ENCODE results near the gene ENTPD6.

The ENTPD6 gene

DNA sequence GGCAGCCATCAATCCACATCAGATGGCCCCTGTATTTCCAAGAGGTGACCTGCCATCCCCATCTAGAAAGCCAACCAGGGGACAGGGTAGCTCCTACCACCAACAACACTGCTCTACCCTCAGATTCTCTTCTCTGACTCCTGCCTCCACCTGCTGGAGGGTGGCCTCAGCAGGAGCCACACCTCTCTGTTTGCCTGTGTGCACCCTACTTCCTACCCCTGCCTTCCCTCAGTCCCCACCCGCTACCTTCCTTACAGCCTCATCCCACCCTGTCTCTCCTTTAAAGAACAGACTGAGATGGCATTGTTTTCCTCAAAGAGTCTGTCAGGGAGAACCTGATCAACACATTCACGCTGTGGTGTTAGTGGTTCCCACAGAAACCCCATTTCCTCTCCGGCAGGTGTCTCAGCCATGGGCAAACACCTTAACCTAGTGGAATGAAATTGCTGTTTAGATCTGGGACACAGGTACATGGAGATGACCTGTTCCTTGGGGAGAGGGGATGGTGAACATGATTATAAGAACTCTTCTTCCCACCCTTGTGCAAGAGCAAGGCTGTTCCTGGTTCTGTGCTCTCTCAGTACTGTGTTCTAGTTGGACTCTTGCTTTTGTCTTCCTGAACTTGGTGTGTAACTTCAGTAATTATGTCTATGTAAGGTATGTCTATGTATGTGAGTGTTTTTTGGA, 1.8 kb downstream of the ENTPD6 start:
- TF ChIP-seq, protein P1, sequence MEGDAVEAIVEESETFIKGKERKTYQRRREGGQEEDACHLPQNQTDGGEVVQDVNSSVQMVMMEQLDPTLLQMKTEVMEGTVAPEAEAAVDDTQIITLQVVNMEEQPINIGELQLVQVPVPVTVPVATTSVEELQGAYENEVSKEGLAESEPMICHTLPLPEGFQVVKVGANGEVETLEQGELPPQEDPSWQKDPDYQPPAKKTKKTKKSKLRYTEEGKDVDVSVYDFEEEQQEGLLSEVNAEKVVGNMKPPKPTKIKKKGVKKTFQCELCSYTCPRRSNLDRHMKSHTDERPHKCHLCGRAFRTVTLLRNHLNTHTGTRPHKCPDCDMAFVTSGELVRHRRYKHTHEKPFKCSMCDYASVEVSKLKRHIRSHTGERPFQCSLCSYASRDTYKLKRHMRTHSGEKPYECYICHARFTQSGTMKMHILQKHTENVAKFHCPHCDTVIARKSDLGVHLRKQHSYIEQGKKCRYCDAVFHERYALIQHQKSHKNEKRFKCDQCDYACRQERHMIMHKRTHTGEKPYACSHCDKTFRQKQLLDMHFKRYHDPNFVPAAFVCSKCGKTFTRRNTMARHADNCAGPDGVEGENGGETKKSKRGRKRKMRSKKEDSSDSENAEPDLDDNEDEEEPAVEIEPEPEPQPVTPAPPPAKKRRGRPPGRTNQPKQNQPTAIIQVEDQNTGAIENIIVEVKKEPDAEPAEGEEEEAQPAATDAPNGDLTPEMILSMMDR (IDR thresholded peaks at IDR 0.05; ENCODE audit: insufficient read depth, low read length, poor library complexity, severe bottlenecking): peak; percentile 10
- DNase-seq (ENCODE audit: extremely low read depth, insufficient read length): no peak
- Histone ChIP-seq H3K27me3 (replicated peaks; ENCODE audit: control insufficient read depth, insufficient read depth, low read length) (no peaks in the 10 kb centered on the region), H3K36me3 (ENCODE audit: control insufficient read depth, insufficient read depth, low read length) (peaks cover 1% of the 10 kb centered on the region), H3K4me3 (replicated peaks; ENCODE audit: low read depth, low read length) (peak overlapping the region; percentile 89)

DNA sequence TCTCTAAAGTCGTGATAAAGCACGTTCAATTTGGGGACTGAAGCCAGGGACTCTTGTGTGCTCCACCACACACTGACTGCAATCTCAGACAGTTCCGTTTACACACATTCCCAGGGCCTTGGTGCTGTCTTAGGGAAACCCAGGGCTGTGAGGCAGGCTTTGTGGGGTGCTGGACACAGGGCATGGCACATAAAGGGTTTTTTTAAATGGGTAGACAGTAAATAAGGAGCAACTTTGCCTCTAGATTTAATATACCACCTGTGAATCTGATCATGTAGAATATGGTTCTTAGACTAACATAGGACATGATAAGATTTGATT, 2.3 kb downstream of the ENTPD6 start:
- TF ChIP-seq, protein P1 (IDR thresholded peaks at IDR 0.05; ENCODE audit: insufficient read depth, low read length, poor library complexity, severe bottlenecking): no peak
- Histone ChIP-seq H3K36me3 (ENCODE audit: control insufficient read depth, insufficient read depth, low read length) (peaks cover 1% of the 10 kb centered on the region), H3K27me3 (replicated peaks; ENCODE audit: control insufficient read depth, insufficient read depth, low read length) (no peaks in the 10 kb centered on the region), H3K4me3 (replicated peaks; ENCODE audit: low read depth, low read length) (no peak overlapping the region)
- no peak for DNase-seq (ENCODE audit: extremely low read depth, insufficient read length)

GRCh38 chr20:25198663-25199383, 3.3 kb downstream of the ENTPD6 start:
- Histone ChIP-seq H3K4me3 (replicated peaks; ENCODE audit: low read depth, low read length) (no peak overlapping the region), H3K27me3 (replicated peaks; ENCODE audit: control insufficient read depth, insufficient read depth, low read length) (no peaks in the 10 kb centered on the region), H3K36me3 (ENCODE audit: control insufficient read depth, insufficient read depth, low read length) (peaks cover 1% of the 10 kb centered on the region)
- TF ChIP-seq, protein P1 (IDR thresholded peaks at IDR 0.05; ENCODE audit: insufficient read depth, low read length, poor library complexity, severe bottlenecking): no peak
- DNase-seq (ENCODE audit: extremely low read depth, insufficient read length): no peak

DNA sequence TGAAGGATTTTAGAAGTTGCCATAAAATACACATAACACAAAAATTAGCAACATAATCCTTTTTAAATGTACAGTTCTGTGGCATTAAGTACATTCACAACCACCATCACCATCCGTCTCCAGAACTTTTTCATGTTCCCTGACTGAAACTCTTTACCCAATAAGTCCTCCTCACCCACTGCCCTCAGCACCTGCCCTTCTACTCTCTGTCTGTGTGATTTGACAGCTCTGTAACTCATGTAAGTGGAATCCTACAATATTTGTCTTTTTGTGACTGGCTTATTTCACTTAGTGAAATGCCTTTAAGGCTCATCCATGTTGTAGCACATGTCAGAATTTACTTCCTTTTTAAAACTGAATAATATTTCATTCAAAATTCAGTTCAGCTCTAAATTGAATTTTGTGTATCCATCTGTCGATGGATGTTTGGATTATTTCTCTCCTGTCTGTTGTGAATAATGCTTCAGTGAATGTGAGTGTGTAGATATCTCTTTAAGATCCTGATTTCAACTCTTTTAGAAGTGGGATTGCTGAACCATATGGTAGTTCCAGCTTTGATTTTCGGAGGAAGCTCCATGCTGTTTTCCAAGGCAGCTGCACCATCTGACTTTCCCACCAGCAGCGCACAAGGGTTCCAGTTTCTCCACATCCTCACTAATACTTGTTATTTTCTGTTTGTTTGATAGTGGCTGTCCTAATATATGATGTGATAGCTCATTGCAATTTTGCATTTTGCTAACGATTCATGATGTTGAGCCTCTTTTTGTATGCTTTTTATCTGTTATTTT, 4.2 kb downstream of the ENTPD6 start:
- DNase-seq (ENCODE audit: extremely low read depth, insufficient read length): no peak
- H3K27me3 ChIP-seq (replicated peaks; ENCODE audit: control insufficient read depth, insufficient read depth, low read length): no peaks in the 10 kb centered on the region
- H3K36me3 ChIP-seq (ENCODE audit: control insufficient read depth, insufficient read depth, low read length): peaks cover 1% of the 10 kb centered on the region
- no peak overlapping the region for H3K4me3 ChIP-seq (replicated peaks; ENCODE audit: low read depth, low read length)
- TF ChIP-seq, protein P1 (IDR thresholded peaks at IDR 0.05; ENCODE audit: insufficient read depth, low read length, poor library complexity, severe bottlenecking): no peak

DNA sequence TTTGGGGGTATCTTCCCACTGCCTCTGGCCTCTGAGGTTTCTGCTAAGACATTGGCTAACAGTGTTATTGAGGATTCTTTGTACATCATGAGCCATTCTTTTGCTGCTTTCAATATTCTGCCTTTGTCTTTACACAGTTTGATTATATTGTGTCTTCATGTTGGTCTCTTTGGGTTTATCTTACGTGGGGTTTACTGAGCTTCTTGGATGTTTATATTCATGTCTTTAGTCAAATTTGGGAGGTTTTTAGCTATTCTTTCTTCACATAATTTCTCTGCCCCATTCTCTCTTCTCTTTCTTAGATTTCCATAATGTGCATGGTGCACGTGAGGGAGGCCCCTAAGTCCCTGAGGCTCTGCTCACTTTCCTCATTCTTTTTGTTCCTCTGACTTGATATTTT, 7.6 kb downstream of the ENTPD6 start:
- Histone ChIP-seq H3K36me3 (ENCODE audit: control insufficient read depth, insufficient read depth, low read length) (peaks cover 1% of the 10 kb centered on the region; the same call in 1 of the 2 replicates), H3K4me3 (replicated peaks; ENCODE audit: low read depth, low read length) (no peak overlapping the region), H3K27me3 (replicated peaks; ENCODE audit: control insufficient read depth, insufficient read depth, low read length) (no peaks in the 10 kb centered on the region)
- TF ChIP-seq, protein P1 (IDR thresholded peaks at IDR 0.05; ENCODE audit: insufficient read depth, low read length, poor library complexity, severe bottlenecking): no peak
- no peak for DNase-seq (ENCODE audit: extremely low read depth, insufficient read length)
